PFSK-1 (cell line): ENCODE data around the gene TRIM33.

ENCODE experiments used
- POLR2AphosphoS5 ChIP-seq: IDR thresholded peaks from 2 replicates; pipeline ENCODE4 v1.6.1; 2012; ENCODE audit warnings: low read depth, mild to moderate bottlenecking, control low read depth, low read length, moderate library complexity
- SIN3A ChIP-seq: IDR thresholded peaks from 2 replicates; pipeline ENCODE4 v1.6.1; 2012; ENCODE audit warnings: mild to moderate bottlenecking, low read length, moderate library complexity, borderline replicate concordance; ENCODE audit not compliant: insufficient read depth
- TAF1 ChIP-seq: IDR thresholded peaks from 2 replicates; pipeline ENCODE4 v1.6.1; 2012; ENCODE audit warnings: low read length, control low read depth, borderline replicate concordance; ENCODE audit not compliant: insufficient read depth

DNA sequence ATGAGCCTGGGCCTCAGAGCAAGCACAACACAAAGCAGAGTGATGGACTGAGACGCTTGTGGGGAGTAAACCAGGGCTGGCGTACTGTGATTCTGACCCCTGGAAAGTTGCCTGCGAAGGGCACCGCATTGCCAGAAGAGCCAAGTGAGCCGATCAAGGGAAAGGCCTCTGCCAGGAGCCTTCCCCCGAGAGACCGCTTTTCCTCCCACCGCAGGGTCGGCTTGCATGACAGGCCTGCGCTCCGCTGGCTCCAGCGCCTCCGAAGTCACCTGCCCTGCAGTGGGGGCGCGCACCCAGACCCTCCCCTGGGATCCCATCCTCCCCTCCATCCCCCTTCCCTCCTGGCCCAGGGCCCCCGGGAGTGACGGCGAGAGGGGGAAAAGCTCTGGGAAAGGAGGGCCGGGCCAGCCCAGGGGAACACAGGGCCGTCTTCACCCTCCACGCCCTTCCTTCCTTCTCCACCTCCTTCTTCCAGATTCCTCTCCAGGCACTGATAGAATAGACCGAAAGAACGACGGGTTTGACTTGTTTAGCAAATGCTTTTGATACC is 165.0 kb downstream of the TRIM33 start:
- TF ChIP-seq TAF1: no peak
- no peak for TF ChIP-seq SIN3A
- no peak for TF ChIP-seq POLR2AphosphoS5
